Ascending aorta (tissue), 2 donors: ENCODE measurements around the gene PIEZO2. TPM values are rescaled to one million over a fixed set of nuclear protein-coding genes. Genes with fewer than 3 reads are reported as not detected.

ENCODE experiments used
- DNase-seq, 2 donors: peaks; one replicate each; pipeline ENCODE4 v3.0.0-alpha.2; 2019; ENCODE audit warnings: low spot score in 2 of 2
- H3K27ac ChIP-seq, 2 donors: fragments of 200-600 bp; sonication (generic); one replicate each; pipeline ENCODE4 v1.5.1; 2016 to 2017; ENCODE audit warnings: mild to moderate bottlenecking in 1 of 2
- H3K27me3 ChIP-seq: fragments of 200-600 bp; sonication (generic); one replicate; pipeline ENCODE4 v1.5.1; 2017
- H3K36me3 ChIP-seq, 2 donors: fragments of 200-600 bp; sonication (generic); one replicate each; pipeline ENCODE4 v1.5.1; 2016
- H3K4me1 ChIP-seq, 2 donors: fragments of 200-600 bp; sonication (generic); one replicate each; pipeline ENCODE4 v1.5.1; 2016 to 2017; ENCODE audit warnings: mild to moderate bottlenecking in 1 of 2
- H3K4me3 ChIP-seq, 2 donors: fragments of 200-600 bp; sonication (generic); one replicate each; pipeline ENCODE4 v1.5.1; 2016 to 2017; ENCODE audit warnings: mild to moderate bottlenecking in 1 of 2
- H3K9me3 ChIP-seq, 2 donors: fragments of 200-600 bp; sonication (generic); one replicate each; pipeline ENCODE4 v1.5.1; 2016
- intact Hi-C: fragments of 100-400 bp; cut with DNase I; formaldehyde crosslinking; loops from one replicate; pipeline ENCODE4 v1.15.1; 2023
- total RNA-seq: library from RNA; depleted of rRNA; stranded (reverse); fragments of >200 nt; gene quantifications from one replicate; pipeline ENCODE4 v1.1.0, GENCODE V29; 2016
- TF ChIP-seq, protein P1 (sequence below), 3 experiments: fragments of 200-600 bp in 2 of 3; fragments of 450-650 bp in 1 of 3; sonication (generic) in 2 of 3; IDR thresholded peaks; one replicate each; pipeline ENCODE4 v1.5.1; 2016 to 2019; ENCODE audit warnings: antibody characterized with exemption in 3 of 3, mild to moderate bottlenecking in 1 of 3, moderate library complexity in 1 of 3

The PIEZO2 gene
- total RNA-seq, 1 donor from 2014 or later: 3.1 TPM

DNA sequence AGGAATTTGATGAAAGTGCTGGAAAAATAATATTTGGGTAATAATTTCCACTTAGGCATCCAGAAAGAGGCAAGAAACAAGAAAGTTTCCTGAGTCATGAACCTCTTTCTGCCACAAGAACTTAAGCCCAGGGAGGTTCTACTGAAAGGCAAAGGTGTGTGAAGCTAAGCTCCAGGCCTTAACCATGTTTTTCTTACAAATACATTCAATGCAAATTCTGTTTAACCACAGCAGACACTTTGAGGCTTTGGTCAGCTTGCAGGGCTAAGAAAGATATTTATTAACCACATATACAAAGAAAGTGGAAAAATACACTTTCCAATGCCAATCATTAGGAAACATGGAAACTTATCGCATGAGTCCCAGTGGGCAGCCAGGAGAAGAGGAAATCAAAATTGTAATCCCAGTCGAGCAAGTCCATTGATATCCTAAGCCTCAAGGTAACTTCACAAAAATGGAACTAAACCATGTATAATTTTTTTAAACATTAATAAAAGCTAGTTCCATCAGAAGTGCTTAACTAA, 68.3 kb downstream of the PIEZO2 start:
- intact Hi-C loops: no loop called here
- no peak for DNase-seq
- Histone ChIP-seq H3K4me1 (no peaks in the 10 kb centered on the region), H3K4me3 (no peak overlapping the region), H3K27me3 (no peaks in the 10 kb centered on the region), H3K9me3 (no peaks in the 10 kb centered on the region), H3K36me3 (no peaks in the 10 kb centered on the region), H3K27ac (no peak overlapping the region)
- TF ChIP-seq, protein P1, sequence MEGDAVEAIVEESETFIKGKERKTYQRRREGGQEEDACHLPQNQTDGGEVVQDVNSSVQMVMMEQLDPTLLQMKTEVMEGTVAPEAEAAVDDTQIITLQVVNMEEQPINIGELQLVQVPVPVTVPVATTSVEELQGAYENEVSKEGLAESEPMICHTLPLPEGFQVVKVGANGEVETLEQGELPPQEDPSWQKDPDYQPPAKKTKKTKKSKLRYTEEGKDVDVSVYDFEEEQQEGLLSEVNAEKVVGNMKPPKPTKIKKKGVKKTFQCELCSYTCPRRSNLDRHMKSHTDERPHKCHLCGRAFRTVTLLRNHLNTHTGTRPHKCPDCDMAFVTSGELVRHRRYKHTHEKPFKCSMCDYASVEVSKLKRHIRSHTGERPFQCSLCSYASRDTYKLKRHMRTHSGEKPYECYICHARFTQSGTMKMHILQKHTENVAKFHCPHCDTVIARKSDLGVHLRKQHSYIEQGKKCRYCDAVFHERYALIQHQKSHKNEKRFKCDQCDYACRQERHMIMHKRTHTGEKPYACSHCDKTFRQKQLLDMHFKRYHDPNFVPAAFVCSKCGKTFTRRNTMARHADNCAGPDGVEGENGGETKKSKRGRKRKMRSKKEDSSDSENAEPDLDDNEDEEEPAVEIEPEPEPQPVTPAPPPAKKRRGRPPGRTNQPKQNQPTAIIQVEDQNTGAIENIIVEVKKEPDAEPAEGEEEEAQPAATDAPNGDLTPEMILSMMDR (IDR thresholded peaks at IDR 0.05): no peak

DNA sequence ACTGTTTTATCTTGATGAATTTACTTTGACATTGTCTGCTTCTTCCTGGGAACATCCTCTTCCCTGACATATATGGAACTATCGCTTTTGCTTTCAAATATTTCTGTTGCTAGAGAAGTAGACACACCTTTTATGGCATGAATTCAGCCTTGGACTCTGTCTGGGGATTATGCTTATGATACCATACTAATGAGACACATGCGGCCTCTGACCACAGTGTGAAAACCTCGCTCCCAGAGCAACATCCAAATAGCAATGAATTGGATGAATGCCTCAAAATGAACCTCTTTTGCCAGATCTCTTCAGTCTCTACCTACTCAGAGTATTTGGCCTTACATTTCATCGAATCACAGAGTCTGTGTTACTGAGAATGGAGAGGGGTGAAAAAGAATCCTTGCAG, 70.9 kb downstream of the PIEZO2 start:
- no peaks in the 10 kb centered on the region for H3K9me3 ChIP-seq
- TF ChIP-seq, protein P1 (IDR thresholded peaks at IDR 0.05): no peak
- intact Hi-C loops: no loop called here
- H3K4me3 ChIP-seq: no peak overlapping the region
- DNase-seq: no peak
- no peaks in the 10 kb centered on the region for H3K4me1 ChIP-seq
- no peak overlapping the region for H3K27ac ChIP-seq
- no peaks in the 10 kb centered on the region for H3K36me3 ChIP-seq
- H3K27me3 ChIP-seq: no peaks in the 10 kb centered on the region

DNA sequence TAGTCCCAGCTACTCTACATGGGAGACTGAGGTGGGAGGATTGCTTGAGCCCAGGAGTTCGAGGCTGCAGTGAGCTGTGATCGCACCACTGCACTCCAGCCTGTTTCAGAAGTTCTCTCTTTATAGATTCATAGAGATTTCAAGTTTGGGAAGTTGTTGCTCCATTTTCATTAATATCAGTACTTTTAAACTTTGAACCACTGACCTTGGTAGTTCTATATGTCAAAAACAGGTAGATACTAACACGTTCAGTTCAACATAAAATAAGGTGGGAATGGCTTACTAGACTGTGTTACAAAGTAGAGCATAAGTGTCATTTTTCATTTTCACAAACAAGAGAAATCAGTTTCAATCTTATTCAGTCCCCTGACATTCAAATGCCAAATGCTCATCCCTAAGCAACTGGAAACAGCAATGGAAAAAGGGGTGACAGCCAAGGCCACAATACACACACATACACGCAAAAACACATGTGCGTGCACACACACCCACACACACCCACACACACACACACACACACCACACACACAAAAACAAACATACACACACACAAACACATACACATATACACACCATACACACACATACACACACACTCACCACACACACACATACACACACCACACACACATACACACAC, 71.7 kb downstream of the PIEZO2 start:
- H3K4me1 ChIP-seq: no peaks in the 10 kb centered on the region
- no peak overlapping the region for H3K27ac ChIP-seq
- no peak for DNase-seq
- TF ChIP-seq, protein P1 (IDR thresholded peaks at IDR 0.05): no peak
- no peak overlapping the region for H3K4me3 ChIP-seq
- H3K36me3 ChIP-seq: no peaks in the 10 kb centered on the region
- H3K27me3 ChIP-seq: no peaks in the 10 kb centered on the region
- intact Hi-C loops: no loop called here
- no peaks in the 10 kb centered on the region for H3K9me3 ChIP-seq

DNA sequence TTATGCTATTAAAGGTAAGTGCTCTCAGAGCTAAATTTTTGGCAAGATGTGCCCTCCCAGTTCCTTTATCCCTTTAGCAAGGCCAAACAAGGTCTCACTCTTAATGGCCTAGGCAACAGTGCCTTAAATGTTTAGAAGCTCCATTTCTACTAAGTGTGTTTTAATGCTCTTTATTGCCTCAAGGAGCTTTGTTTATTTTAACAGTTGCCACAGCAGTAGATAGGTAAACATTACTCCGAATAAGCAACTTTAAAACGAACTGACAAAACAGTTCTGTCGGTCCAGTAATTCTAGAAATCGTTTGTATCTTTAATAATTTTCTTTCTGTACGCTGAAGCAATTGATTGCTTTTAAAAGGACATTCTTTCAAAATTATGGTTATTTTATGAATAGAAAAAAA, 74.5 kb downstream of the PIEZO2 start:
- Histone ChIP-seq H3K36me3 (no peaks in the 10 kb centered on the region), H3K9me3 (no peaks in the 10 kb centered on the region), H3K27ac (no peak overlapping the region), H3K27me3 (no peaks in the 10 kb centered on the region), H3K4me1 (no peaks in the 10 kb centered on the region), H3K4me3 (no peak overlapping the region)
- no peak for DNase-seq
- TF ChIP-seq, protein P1 (IDR thresholded peaks at IDR 0.05): no peak
- intact Hi-C loops: no loop called here

DNA sequence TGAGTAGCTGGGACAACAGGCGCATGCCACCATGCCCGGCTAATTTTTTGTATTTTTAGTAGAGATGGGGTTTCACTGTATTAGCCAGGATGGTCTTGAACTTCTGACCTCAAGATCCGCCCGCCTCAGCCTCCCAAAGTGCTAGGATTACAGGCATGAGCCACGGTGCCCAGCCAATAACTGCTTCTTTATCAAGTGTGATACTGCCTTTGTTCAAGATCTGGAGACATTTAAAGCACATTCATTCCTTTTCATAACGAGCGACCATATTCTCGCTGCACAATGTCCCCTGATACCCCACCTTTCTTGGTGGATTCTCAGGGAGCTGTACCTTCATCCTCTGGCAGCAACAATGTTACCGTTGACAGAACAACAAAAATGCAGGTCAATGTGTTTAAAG, 75.4 kb downstream of the PIEZO2 start:
- intact Hi-C loops: no loop called here
- Histone ChIP-seq H3K27me3 (no peaks in the 10 kb centered on the region), H3K27ac (no peak overlapping the region), H3K4me1 (no peaks in the 10 kb centered on the region), H3K36me3 (no peaks in the 10 kb centered on the region), H3K9me3 (no peaks in the 10 kb centered on the region), H3K4me3 (no peak overlapping the region)
- TF ChIP-seq, protein P1 (IDR thresholded peaks at IDR 0.05): no peak
- DNase-seq: no peak
